ENCODE measurements around the gene WDR36.

DNA sequence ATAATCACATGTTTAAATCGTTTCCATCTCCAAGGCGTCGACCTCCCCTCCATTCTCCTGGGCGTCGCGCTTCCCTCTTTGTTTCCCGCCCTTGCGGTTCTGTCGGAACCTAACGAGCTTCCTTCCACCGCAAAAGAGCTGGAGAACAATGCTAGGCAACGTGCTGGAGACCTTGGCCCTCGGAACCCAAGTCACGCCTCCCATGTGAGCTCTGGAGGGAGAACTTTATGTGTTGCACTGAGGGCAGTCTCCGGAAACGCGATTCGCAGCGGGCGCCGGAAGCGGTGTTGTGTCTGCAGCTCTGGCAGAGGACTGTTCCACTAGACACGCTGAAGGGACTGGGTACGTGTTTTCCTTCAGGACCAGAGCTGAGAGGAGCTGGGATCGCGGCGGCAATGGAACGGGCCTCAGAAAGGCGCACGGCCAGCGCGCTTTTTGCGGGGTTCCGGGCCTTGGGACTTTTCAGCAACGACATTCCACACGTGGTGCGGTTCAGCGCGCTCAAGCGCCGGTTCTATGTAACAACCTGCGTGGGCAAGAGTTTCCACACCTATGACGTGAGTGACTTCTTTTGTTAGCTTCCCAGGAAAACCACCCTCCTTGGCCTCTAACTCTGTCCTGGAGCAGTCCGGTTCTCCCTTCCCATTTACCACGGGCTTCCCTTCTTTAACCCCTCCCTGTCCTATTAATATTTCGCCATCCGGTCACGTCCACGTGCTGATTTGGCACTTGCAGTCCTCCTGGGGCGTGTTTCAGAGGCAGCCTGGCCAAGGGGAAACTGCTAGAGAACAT is at the start of gene WDR36:
- TF ChIP-seq EZH2 (IDR thresholded peaks at IDR 0.05) (no peak), FOXP2 (optimal IDR thresholded peaks at IDR 0.05; ENCODE audit: control extremely low read depth, extremely low read length, insufficient read depth) (peak; percentile 77), POLR2AphosphoS5 (IDR thresholded peaks at IDR 0.05; ENCODE audit: borderline replicate concordance, low read depth, low read length) (peak; percentile 97)
